ENCODE measurements around the gene AFAP1L2.
"Not testable (repeated sequence)": the region's sequence is repeated elsewhere in the genome, so short reads cannot be mapped to it uniquely, and the experiment has no call there.

AFAP1L2 gene

DNA sequence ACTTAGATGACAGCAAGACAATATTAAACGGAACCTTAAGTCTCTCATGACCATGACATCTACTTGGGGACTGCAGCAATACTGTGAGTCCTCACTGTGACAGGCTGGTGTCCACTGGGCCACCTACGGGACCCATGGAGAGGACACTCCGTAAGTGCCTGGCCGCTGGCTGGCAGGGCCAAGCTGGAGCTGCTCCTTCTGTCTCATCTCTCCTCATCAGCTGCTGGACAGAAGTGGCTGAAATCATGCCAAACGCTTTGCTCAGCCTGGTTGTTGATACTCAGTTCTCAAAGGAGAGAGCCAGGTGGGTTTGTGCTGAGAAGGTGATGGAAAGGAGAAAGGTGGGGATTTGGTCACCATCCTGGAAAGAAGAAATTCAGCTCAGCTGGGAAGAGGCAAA is 33.3 kb downstream of the AFAP1L2 start:
- DNase-seq (ENCODE audit: low read depth), result no peak

DNA sequence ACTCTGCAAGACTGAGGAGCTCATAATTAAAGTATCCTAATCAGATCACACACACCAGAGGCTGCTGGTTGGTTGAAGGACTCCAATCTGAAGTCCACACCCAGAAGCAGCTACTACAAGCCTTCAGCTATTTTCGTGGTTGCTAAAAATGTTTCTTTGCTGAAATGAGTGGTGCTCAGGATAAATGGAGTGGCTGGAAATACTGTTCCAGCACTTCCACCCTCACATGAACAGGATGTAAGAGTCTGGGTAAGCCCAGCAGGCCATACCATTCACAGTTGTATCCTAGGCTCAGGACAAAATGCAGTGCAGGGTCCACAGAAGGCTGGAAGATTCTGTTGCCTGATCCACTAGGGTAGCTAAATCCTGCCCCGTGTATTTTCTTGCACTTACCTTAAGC is 34.1 kb downstream of the AFAP1L2 start:
- no peak overlapping the region for H3K4me3 ChIP-seq (ENCODE audit: low read depth, low read length)
- DNase-seq (ENCODE audit: low read depth), result no peak

More for the DNA sequence above, 33.3 kb downstream of the AFAP1L2 start:
- no peak overlapping the region for H3K4me3 ChIP-seq (ENCODE audit: low read depth, low read length)

- H3K4me3 ChIP-seq (ENCODE audit: low read depth, low read length), result no peak overlapping the region
- no peak for DNase-seq (ENCODE audit: low read depth)
Measured at GRCh38 chr10:114368057-114368391, 36.3 kb downstream of the AFAP1L2 start.

DNA sequence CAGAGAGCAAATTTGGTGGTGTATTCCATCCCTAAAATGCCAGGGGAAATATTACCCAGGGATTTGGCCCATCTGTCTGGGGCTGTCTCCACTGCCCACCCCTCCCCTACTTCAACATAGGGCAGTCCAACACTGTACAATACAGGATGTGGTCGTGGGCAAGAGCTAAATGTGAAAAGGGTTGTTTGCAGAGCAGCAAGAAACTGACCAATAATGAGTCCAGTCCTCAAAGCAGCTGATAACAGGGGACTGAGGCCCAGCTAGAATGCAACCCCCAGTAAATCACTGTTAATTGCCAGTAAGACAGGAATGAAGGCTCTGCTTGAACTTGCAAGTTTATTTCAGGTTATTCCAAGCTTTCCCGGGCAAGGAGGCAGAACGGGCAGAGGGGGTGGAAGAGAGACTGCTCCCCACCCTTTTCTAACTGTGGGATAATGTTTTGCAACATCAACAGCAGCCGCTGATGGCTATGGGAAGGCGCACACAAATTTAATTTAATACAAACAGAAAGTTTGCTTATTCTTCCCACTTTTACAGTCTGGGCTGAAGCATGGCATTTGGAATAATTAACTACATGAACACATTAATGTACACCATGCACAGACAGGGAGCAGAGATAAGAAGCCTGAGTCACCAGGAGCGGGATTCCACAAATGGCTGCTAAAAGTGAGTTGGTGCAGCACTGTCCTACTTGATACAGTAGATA is 36.8 kb downstream of the AFAP1L2 start:
- H3K4me3 ChIP-seq (ENCODE audit: low read depth, low read length), result no peak overlapping the region
- no peak for DNase-seq (ENCODE audit: low read depth)

DNA sequence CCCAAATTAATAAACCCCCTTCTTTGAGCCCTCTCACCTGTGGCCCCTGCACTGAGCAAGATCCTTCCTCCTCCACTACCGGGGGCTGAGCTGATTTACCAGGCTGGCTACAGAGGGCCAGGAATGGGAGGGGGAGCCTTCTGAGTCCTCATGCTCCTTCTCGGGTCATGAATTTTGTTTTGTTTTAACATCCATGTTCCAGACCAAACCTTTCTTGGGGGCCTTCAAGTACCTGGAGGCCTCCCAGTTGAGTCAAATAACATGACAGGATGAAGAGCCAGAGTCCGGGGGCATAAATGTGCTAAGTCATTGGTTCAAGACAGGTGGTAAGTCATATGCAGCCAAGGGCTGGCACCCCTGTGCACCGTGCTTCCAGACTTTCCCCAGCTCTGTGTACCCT is 39.6 kb downstream of the AFAP1L2 start:
- DNase-seq (ENCODE audit: low read depth), result no peak
- no peak overlapping the region for H3K4me3 ChIP-seq (ENCODE audit: low read depth, low read length)

DNA sequence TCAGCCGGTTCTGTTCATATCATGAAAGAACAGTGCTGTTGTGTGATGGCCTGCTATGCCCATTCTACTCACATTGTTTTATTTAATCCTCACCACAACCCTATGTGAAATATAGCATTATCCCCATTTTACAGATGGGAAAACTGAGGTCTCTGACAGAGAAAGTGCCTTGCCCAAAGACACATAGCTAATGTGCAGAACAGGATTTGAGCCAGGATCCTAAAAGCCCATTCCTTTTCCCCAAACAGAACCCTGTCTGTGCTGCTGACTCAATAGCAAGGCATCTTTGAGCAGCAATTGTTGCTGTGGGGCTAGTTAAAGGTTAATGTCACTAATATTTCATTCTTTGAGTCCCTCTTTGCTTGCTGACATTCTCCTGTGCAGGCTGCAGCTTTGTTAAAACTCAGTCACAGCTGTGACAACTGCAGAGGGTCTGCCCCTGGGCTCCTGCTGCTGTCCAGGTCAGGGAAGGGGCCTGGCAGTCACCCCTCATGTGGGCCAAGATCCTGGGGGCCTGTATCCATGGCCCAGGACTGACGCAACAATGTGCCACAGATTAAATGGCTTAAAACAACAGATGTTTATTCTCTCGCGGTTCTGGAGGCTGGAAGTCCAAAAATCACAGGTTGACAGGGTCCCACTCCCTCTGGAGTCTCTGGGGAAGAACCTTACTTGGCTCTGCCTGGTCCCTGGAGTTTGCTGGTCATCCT is 40.4 kb downstream of the AFAP1L2 start:
- no peak for DNase-seq (ENCODE audit: low read depth)
- H3K4me3 ChIP-seq (ENCODE audit: low read depth, low read length), result no peak overlapping the region

DNA sequence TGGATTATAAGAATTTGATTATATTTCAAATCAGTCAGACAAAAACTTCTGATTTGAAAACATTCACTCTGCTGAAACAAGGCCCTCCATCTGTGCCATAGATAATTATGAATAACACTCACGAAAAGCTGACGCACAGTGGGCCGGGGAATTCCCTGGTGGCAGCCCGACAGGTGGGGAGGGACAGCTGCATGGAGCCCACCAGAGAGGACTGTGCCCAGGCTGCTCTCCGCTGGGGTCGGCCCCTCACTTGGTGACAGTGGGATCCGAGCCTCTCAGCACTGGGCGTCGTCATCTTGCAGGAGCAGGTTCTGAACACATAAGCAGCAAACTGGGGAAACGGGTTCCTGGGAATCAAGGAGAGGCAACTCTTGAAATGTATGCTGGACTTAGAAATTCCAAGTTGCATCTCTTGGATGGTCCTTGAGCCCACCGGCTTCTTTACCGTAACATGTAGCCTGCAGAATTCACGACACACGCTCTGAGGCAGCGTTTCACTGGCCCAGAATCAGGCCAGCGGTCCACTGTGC is 41.4 kb downstream of the AFAP1L2 start:
- no peak overlapping the region for H3K4me3 ChIP-seq (ENCODE audit: low read depth, low read length)
- no peak for DNase-seq (ENCODE audit: low read depth)

DNA sequence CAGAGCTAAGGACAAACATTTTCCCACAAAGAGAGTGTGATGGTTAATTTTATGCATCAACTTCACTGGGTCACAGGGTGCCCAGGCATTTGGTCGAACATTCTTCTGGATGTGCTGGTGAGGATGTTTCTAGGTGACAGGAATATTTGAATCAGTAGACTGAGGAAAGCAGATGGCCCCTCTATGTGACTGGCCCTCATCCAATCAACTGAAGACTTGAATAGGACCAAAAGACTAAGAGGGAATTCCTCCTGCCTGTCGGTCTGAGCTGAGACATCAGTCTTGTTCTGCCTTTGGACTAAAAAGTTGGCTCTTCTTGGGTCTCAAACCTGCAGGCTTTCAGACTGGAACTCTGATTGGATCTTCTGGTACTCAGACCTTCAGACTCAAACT is 44.4 kb downstream of the AFAP1L2 start:
- no peak overlapping the region for H3K4me3 ChIP-seq (ENCODE audit: low read depth, low read length)

DNA sequence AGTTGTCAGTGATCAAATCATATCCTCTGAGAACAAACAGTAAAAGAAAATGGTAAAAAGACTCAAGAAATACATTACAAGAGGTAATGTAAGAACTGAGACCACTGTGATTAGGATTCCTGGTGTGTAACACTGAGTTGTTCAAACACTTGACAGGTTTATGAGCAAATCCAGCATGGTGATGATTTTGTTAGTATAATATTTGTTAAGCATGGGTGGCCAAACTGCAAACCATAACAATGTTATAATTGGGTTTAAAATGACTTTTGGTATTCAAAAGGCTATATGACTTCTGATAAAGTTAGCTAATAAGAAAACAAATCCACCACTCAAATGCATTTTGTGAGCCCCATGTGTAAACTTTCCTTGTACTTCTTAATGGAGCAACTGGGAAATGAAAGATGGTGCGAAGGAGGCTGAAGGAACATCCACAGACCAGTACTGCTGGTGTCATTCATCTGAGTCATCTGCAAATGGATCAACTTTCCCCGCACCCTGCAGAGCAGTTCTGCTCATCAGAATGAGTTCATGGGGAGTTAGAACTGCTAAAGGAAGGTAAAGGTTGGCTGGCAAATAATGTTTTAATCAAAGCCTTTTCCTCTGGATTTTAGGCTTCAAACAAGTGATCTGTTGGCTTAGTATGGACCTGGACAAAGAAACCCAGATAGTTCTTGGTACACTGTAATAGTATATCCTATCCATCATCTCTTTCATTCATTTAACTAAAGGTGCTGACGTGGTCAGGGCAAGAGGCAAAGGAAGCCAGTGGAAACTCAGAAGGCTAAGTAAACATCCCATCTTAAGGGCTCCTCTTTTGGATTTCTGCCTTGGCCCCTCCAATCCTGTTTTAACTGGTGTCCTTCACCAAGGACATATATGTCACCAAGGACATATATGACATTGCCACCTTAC is 45.0 kb downstream of the AFAP1L2 start:
- no peak for DNase-seq (ENCODE audit: low read depth)
- no peak overlapping the region for H3K4me3 ChIP-seq (ENCODE audit: low read depth, low read length)

More for the DNA sequence above, 44.4 kb downstream of the AFAP1L2 start:
- DNase-seq (ENCODE audit: low read depth), result no peak

DNA sequence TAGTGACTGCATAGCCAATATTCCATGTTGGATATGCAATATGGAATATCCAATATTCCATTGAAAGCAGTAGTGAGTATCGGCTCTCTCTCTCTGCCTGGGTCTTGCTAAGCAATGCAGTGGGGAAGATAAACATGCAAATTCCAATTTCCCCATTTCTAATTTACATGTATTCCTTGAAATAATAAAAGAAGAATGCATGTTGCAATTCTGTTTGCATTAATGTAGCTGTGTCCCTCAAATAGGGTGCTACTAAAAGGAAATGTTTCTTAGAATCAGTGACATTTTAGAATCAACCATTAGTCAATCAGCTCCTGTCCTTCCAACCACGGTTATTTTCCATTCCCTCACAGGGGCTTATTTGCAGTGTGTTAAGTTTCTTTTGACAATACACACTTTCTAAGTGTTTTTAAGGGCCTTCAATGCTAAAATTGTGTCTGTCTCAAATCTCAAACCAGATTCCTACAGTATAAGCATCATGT is 46.7 kb downstream of the AFAP1L2 start:
- no peak for DNase-seq (ENCODE audit: low read depth)
- H3K4me3 ChIP-seq (ENCODE audit: low read depth, low read length), result no peak overlapping the region

- DNase-seq (ENCODE audit: low read depth), result no peak
Measured at GRCh38 chr10:114356751-114357514, 47.4 kb downstream of the AFAP1L2 start.

DNA sequence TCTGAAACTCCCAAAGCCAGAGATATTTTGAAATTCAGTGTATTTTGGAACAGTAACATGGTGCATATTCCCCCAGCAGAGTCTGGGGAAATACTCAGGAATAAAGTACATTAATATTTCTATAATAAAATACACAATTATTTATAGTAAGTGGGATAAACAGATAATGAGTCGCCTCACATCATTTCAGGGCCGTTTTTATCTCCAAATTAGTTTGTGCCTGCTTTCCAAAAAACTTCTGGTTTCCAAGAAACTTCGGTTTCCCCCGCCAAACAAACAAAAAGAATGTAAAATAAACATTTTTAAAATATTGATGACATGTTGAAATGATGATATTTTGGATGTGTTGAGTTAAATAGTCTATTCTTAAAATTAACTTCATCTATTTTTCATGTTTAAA is 48.2 kb downstream of the AFAP1L2 start:
- DNase-seq (ENCODE audit: low read depth), result no peak
- H3K4me3 ChIP-seq (ENCODE audit: low read depth, low read length), result no peak overlapping the region

More at GRCh38 chr10:114356751-114357514, 47.4 kb downstream of the AFAP1L2 start:
- no peak overlapping the region for H3K4me3 ChIP-seq (ENCODE audit: low read depth, low read length)

DNA sequence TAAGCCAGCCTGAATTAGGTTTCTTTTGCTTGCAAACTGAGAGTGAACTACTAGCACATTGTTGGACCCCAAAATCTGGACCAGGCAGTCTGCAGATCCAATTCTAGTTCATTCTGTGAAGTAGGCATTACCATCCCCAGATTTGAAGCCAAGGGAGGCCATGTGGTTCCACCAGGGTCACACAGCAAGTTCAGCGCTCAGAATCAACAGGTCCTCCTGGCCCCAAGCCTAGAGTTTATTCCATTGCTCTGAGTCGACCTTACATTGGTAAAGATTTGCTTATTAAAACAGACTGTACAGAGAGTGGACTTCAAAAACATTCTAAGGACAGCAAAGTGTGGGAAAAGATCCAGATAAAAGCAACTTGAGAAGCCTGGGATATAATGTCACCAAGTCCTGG is 50.9 kb downstream of the AFAP1L2 start:
- no peak overlapping the region for H3K4me3 ChIP-seq (ENCODE audit: low read depth, low read length)
- no peak for DNase-seq (ENCODE audit: low read depth)

GRCh38 chr10:114352653-114353298 is 51.5 kb downstream of the AFAP1L2 start:
- no peak for DNase-seq (ENCODE audit: low read depth)
- no peak overlapping the region for H3K4me3 ChIP-seq (ENCODE audit: low read depth, low read length)

- DNase-seq (ENCODE audit: low read depth), result no peak
- no peak overlapping the region for H3K4me3 ChIP-seq (ENCODE audit: low read depth, low read length)
Measured at GRCh38 chr10:114350751-114351150, 53.6 kb downstream of the AFAP1L2 start.

GRCh38 chr10:114349522-114350215 is 54.6 kb downstream of the AFAP1L2 start:
- DNase-seq (ENCODE audit: low read depth), result no peak
- no peak overlapping the region for H3K4me3 ChIP-seq (ENCODE audit: low read depth, low read length)

- not testable (repeated sequence) for DNase-seq (ENCODE audit: low read depth); H3K4me3 ChIP-seq (ENCODE audit: low read depth, low read length)
Measured at GRCh38 chr10:114349071-114349470, 55.2 kb downstream of the AFAP1L2 start.

DNA sequence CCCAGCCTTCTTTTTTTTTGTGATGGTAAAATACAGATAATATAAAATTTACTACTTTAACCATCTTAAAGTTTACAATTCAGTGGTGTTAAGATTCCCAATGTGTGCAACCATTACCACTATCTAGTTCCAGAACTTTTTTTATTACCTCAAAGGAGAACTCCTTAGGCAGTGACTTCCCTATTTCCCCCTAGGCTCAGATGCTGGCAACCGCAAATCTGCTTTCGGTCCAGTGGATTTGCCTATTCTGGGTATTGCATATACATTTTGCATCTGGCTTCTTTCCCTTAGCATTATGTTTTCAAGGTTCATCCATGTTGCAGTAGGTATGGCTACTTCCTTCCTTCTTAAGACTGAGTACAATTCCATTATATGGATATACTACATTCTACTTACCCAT is 56.5 kb downstream of the AFAP1L2 start:
- H3K4me3 ChIP-seq (ENCODE audit: low read depth, low read length), result no peak overlapping the region
- DNase-seq (ENCODE audit: low read depth), result no peak

Data from skeletal muscle cell (primary cell).